Stimulated activated CD8-positive, alpha-beta memory T cell treated with anti-CD3 and anti-CD28 coated beads, Interleukin-7, amount 100 ng/mL, for 4 hours (primary cell): ENCODE data around the gene ANKRD62.

Experiments used
- DNase-seq, 2 donors: peaks; one replicate each; pipeline ENCODE4 v3.0.0-alpha.2; 2020; ENCODE audit warnings: low read depth in 2 of 2

The ANKRD62 gene

GRCh38 chr18:12093520-12094257 lies at the start of gene ANKRD62:
Gene ANKRD62, plus strand, starts transcription at chr18:12093843. Its CDS starts 175 bp downstream, at chr18:12094018.
- DNase-seq = no peak

DNA sequence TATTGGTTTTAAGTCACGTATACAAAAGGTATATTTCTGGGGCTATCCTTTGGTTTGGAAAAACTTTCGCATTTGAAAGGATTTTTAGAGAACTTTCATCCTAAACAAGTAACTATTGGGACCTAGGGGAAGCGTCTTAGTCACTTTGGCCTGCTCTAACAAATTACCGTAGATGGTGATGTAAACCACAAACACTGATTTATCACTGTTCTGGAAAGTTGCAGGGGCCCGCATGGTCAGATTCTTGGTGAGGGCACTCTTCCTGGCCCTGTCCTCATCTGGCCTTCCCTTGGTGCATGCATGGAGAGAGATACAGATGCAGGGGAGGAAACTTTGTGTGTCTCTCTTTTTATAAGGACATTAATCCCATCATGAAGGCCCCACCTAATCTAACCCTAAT lies 49.1 kb upstream of the ANKRD62 start:
- DNase-seq = no peak

- DNase-seq = no peak
These were observed 47.4 kb upstream of the ANKRD62 start for GRCh38 chr18:12046046-12046750.

GRCh38 chr18:12046751-12047335 lies 46.8 kb upstream of the ANKRD62 start:
- no peak for DNase-seq

- no peak for DNase-seq
These were observed 45.4 kb upstream of the ANKRD62 start for GRCh38 chr18:12048010-12048826.

DNA sequence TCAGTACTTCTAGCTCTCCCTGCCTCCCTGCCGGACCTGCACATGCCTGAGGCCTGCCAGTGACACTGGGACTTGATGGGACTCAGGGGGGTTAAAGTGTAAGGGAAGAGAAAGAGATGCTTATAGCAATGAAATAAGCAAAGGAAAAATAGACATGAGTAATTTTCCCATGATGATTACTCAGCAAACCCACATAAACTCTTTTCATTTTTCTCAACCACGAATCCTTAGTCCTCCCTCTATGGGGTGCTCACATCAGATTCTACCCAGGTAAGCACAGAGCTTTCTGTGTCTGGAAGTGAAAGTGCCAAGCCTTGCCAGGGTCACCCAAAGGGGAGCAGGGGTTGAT lies 44.8 kb upstream of the ANKRD62 start:
- no peak for DNase-seq

DNA sequence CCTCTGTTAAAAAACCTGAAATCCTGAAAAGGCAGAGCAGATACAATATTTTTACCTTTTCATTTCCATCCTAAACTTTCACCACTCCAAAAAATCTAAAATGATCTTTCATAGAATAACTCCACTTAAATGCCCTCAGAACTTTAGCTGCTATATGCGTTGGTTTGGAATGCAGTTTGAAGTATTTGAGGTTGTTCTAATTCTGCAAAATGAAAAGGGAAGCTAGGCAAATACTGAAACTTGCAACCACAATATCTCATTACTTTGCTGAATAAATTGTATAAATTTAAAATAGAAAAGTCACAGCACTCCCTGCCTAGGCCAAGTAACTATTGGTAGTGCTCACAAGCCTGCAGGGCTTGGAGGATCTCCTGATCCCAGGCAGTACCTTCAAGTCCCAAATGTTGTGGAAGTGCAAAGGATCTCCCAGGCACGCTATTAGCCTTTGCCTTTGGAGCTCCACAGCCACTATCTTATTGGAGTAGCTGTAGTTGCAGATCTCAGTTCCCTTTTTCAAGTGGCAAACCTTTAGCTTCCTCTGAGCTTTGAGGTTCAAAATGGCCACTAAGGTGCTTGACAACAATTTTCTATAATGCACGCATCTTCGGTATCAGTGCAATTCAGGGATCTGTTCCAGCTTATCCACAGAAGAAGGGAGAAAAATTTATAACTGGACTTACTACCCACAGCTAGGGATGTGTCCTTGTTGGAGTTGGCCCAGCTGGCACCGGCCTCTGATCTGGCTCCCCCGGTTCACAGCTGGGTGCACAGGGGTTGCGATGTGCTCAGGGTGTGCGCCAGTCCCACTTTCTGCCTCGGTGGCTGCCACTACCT lies 43.4 kb upstream of the ANKRD62 start:
- DNase-seq = no peak

- DNase-seq = no peak
These were observed 40.8 kb upstream of the ANKRD62 start for GRCh38 chr18:12052866-12053265.

DNA sequence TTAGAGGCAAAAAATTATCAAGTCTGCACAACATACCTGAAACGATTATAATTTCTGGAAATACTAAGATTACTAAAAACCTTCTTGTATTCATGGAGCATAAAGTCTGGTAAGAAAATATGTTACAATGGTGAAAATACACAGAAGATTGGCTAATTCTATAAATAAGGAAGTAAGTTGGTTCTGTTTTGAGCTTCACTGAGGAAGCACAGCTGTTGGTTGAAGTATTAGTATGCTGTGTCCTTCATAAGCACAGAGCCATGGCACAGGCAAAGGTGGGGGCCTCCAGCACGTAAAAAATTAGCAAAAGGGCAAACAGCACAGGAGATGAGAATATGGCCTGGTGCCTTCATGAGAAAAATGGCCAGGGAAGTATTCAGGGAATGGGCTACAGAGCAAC lies 40.4 kb upstream of the ANKRD62 start:
- DNase-seq = no peak

- no peak for DNase-seq
These were observed 37.4 kb upstream of the ANKRD62 start for GRCh38 chr18:12056034-12056883.

DNA sequence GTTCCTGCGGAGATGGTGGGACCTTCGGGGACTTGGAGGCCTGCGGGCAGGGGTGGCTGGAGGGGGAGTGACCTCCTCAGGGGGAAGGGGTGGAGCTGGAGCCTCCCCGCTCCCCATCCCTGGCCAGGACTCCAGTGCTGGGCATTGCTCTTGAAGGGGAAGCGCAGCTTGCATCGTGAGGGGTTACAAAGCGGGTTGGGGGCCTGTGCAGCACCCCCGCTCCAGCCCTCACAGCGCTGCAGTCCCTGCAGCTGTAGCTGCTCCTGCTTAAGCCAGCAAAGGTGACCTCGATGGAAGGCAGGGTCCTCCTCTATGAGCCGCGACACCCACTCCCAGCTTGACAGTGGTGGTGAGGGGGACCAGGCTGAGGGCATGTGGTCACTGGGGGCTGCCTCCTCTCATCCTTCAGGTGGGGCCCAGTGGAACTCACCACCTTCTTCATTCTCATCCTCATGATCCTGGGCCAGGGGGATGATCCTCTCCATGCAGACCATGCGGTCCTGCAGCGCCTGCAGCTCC lies 36.7 kb upstream of the ANKRD62 start:
- no peak for DNase-seq

- DNase-seq = no peak
These were observed 36.1 kb upstream of the ANKRD62 start for GRCh38 chr18:12057419-12058039.

DNA sequence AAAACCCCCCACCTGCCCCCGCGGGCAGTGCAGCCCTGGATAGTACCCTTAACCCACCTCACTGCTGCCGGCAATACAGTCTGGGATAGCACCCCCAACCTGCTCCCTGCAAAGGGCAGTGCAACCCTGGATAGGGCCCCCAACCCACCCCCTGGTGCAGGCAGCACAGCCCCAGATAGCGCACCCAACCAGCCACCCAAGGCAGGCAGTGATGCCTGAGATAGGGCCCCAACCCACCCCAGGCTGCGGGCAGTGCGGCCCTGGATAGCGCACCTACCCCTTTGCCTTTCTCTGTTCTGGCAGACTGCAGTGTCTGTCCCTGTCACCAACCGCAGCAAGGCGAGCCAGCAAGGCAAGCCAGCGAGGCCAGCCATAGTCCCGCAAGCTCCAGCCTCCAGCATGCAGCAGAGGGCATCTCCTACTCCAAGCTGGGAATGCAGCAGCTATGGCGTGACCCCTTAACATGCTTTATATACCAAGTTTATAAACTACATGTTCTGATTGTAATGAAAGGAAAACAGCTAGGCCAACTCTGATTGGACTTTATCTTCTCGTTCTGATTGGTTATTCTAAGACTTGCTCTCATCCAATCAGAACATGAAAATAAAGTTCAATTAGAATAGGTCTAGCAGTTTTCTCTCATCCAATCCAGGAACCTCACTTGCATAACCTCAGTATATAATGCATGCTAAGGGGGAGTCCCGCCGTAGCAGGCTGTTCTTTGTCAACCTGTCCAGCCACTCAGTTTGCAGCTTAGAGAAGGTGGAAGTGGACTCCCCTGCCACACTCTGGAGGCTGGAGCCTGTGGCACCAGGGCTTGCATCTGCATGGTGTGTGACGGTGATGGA lies 34.1 kb upstream of the ANKRD62 start:
- DNase-seq = no peak

- DNase-seq = no peak
These were observed 33.3 kb upstream of the ANKRD62 start for GRCh38 chr18:12060182-12060870.

DNA sequence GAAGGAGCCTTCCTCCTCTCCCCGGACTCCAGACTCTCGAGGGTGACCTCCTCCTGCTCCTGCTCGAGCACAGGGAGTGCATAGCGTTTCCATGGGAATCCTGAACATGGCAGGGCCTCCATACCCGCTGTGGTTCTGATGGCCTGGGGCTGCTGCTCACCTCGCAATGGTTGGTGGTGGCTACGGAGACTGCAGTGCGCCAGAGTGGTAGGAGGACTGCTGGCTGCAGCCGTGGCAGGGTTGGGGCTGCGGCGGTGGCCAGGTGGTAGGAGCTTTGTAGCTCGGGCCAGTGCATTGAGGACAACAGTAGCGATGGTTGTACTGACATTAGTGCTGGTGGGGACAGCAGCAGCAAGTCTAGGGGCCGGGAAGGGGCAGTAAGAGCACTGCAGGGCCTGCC lies 32.0 kb upstream of the ANKRD62 start:
- no peak for DNase-seq

DNA sequence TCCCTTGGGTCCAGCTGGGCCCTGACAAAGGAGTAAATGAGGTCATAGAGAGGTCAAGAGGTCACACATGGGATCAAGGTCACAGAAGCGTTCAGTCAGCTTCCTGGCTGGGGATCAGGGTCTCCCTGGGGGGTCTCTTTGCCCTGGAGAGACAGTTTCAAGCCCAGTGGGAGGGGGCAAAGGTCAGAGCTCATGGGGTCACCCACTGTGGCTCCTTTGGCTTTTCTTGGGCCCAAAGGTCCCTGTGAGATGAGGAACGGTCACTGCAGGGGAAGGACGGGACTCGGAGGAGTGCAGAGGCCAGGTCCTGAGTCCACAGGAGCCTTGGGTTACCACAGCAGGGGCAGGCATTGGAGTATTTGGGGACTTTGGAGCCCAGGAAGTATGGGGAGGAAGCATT lies 30.7 kb upstream of the ANKRD62 start:
- no peak for DNase-seq

- DNase-seq = no peak
These were observed 29.4 kb upstream of the ANKRD62 start for GRCh38 chr18:12064086-12064763.

GRCh38 chr18:12065397-12065796 lies 28.2 kb upstream of the ANKRD62 start:
- no peak for DNase-seq
